A673 (cell line): Measurements from ENCODE around the gene CHCHD1.

ENCODE experiments used
- EZH2 ChIP-seq: fragments of 200-600 bp; sonication (generic); IDR thresholded peaks from 2 replicates; pipeline ENCODE4 v1.6.1; 2017; ENCODE audit warnings: borderline replicate concordance, low read depth, mild to moderate bottlenecking, mixed read lengths, antibody characterized with exemption, low read length; ENCODE audit not compliant: poor library complexity, severe bottlenecking
- TF ChIP-seq, protein P1 (sequence below): fragments of 300-800, 200-600 bp; sonication (generic); conservative IDR thresholded peaks from 2 replicates; pipeline ENCODE4 v1.5.1; 2017; ENCODE audit warnings: low read depth, mild to moderate bottlenecking, antibody characterized with exemption, low read length, moderate library complexity, mixed read lengths

DNA sequence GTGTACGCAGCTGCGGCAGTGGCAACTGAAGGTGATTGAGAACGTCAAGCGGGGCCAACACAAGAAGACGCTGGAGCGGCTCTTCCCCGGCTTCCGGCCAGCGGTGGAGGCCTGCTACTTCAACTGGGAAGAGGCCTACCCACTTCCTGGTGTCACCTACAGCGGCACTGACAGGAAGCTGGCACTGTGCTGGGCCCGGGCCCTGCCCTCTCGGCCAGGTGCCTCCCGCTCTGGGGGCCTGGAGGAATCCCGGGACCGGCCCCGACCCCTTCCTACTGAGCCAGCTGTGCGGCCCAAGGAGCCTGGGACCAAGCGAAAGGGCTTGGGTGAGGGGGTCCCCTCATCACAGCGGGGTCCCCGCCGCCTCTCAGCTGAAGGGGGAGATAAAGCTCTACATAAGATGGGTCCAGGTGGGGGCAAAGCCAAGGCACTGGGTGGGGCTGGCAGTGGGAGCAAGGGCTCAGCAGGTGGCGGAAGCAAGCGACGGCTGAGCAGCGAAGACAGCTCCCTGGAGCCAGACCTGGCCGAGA, 10.1 kb downstream of the CHCHD1 start:
- TF ChIP-seq, protein P1, sequence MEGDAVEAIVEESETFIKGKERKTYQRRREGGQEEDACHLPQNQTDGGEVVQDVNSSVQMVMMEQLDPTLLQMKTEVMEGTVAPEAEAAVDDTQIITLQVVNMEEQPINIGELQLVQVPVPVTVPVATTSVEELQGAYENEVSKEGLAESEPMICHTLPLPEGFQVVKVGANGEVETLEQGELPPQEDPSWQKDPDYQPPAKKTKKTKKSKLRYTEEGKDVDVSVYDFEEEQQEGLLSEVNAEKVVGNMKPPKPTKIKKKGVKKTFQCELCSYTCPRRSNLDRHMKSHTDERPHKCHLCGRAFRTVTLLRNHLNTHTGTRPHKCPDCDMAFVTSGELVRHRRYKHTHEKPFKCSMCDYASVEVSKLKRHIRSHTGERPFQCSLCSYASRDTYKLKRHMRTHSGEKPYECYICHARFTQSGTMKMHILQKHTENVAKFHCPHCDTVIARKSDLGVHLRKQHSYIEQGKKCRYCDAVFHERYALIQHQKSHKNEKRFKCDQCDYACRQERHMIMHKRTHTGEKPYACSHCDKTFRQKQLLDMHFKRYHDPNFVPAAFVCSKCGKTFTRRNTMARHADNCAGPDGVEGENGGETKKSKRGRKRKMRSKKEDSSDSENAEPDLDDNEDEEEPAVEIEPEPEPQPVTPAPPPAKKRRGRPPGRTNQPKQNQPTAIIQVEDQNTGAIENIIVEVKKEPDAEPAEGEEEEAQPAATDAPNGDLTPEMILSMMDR, result no peak
- no peak for TF ChIP-seq EZH2
